Measurements from ENCODE around the gene TP53I13. TPM values are rescaled to one million over a fixed set of nuclear protein-coding genes. Genes with fewer than 3 reads are reported as not detected.

Gene TP53I13
- total RNA-seq, 4 donors from 2014 or later: 41.5 to 57.3 (median 52.1) TPM

DNA sequence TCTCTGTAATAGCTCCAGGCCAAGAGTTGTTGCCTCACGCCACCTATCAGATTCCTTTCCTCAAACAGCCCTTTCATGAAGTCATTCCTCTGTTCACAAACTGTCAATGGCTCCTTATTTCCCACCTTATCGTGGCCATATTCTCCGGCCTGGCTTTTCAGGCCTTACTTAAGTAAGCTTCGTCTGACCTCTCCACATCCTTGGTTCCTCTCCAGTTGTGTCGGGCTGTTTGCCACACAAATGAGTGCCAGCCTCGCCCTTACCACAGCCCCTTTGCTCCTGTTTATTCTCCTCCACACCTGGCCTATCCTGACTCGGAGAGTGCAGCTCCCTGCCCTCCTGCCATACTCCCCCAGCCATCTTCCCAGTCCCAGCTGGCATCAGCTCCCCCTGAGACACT is 2.0 kb downstream of the TP53I13 start:
- H3K9me3 ChIP-seq: no peaks in the 10 kb centered on the region
- peaks cover 0 to 31% of the 10 kb centered on the region in 2 donors for H3K36me3 ChIP-seq
- 58 to 71% methylated on average over 3 to 7 of the region's 7 CpGs for WGBS, 2 donors (ENCODE audit: low coverage in 1 of 2)
- TF ChIP-seq POLR2AphosphoS5 (IDR thresholded peaks at IDR 0.05): no peak
- no peak overlapping the region for H3K27ac ChIP-seq
- peaks cover 0 to 70% (median 18%) of the 10 kb centered on the region in 3 donors for H3K4me1 ChIP-seq
- H3K27me3 ChIP-seq: no peaks in the 10 kb centered on the region
- H3K4me3 ChIP-seq: no peak overlapping the region
- ATAC-seq: no peak

DNA sequence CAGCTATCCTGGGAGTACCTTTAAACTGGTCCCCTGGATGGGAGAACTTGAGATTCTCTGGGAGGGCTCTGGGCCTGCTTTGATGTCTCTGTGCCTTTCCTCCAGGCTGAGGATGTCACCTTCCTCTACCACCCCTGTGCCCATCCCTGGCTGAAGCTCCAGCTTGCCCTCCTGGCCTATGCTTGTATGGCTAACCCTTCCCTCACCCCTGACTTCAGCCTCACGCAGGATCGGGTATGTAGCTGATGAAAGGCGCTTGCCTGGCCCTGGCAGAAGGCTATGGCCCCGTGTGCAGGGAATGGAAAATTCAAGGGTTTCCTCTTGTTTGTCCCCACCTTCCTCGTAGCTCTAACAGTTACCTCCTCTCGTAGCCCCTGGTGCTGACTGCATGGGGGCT is 3.0 kb downstream of the TP53I13 start:
- Histone ChIP-seq H3K4me1 (peaks cover 0 to 61% (median 18%) of the 10 kb centered on the region in 3 donors), H3K27me3 (no peaks in the 10 kb centered on the region), H3K9me3 (no peaks in the 10 kb centered on the region), H3K36me3 (peaks cover 0 to 41% of the 10 kb centered on the region in 2 donors), H3K27ac (peak overlapping the region in 2 of 4 donors; percentile 53 to 61), H3K4me3 (no peak overlapping the region)
- TF ChIP-seq, protein P1, sequence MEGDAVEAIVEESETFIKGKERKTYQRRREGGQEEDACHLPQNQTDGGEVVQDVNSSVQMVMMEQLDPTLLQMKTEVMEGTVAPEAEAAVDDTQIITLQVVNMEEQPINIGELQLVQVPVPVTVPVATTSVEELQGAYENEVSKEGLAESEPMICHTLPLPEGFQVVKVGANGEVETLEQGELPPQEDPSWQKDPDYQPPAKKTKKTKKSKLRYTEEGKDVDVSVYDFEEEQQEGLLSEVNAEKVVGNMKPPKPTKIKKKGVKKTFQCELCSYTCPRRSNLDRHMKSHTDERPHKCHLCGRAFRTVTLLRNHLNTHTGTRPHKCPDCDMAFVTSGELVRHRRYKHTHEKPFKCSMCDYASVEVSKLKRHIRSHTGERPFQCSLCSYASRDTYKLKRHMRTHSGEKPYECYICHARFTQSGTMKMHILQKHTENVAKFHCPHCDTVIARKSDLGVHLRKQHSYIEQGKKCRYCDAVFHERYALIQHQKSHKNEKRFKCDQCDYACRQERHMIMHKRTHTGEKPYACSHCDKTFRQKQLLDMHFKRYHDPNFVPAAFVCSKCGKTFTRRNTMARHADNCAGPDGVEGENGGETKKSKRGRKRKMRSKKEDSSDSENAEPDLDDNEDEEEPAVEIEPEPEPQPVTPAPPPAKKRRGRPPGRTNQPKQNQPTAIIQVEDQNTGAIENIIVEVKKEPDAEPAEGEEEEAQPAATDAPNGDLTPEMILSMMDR (IDR thresholded peaks at IDR 0.05): no peak
- no peak for TF ChIP-seq EP300 (IDR thresholded peaks at IDR 0.05)
- TF ChIP-seq POLR2AphosphoS5 (IDR thresholded peaks at IDR 0.05): no peak
- TF ChIP-seq POLR2A (IDR thresholded peaks at IDR 0.05): no peak
- ATAC-seq: no peak
- 40% methylated on average over 1 of the region's 6 CpGs; no CpG with 5 or more reads in 1 of the 2 donors for WGBS, 2 donors (ENCODE audit: low coverage in 1 of 2)

GRCh38 chr17:29571883-29572681 is 3.6 kb downstream of the TP53I13 start:
- Histone ChIP-seq H3K27me3 (no peaks in the 10 kb centered on the region), H3K36me3 (peaks cover 0 to 47% of the 10 kb centered on the region in 2 donors), H3K4me1 (peaks cover 0 to 56% (median 18%) of the 10 kb centered on the region in 3 donors), H3K27ac (peak overlapping the region in 3 of 4 donors; percentile 53 to 66 (median 61)), H3K9me3 (no peaks in the 10 kb centered on the region), H3K4me3 (peak overlapping the region; percentile 3 to 51)
- WGBS, 2 donors (ENCODE audit: low coverage in 1 of 2): no CpG with 5 or more reads among the region's 30 CpGs
- TF ChIP-seq, protein P1 (IDR thresholded peaks at IDR 0.05): no peak
- TF ChIP-seq POLR2AphosphoS5 (IDR thresholded peaks at IDR 0.05) (no peak), EP300 (IDR thresholded peaks at IDR 0.05) (no peak), POLR2A (IDR thresholded peaks at IDR 0.05) (no peak)
- ATAC-seq: peak; percentile 8

DNA sequence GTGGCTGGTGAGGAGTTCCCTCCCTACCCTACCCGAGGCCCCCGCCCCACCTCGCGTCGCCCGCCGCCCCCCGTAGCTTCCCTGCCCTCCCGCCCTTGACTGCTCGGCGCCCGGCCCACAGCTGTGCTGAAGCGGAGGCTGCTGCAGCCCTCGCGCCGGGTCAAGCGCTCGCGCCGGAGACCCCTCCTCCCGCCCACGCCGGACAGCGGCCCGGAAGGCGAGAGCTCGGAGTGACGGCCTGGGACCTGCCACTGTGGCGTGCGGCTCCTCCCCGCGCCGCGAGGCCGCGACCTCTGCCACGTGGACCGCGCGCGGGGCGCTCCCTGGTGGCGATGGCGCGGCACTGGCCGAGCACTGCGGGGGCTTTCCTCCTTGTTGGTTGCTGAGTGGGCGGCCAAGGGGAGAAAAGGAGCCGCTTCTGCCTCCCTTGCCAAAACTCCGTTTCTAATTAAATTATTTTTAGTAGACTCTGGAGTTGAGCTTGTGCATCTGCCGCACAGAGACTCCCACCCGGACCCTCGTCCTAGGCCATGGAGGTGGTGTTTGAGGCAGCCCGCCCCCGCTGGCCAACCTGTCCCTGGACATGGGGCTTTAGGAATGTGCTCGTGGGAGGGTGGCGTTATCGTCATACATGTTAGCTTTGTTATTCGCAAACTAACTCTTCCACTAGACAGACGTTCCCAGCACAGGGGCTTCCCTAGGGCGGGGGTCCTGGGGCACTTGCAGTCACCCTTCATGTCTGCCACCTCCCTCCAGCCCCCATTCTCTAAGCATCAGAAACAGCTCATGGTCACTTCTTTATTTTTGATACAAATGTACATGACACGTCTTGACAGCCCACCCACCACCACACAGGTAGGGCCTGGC is 4.4 kb downstream of the TP53I13 start:
- TF ChIP-seq POLR2AphosphoS5 (IDR thresholded peaks at IDR 0.05) (peak; percentile 41), EP300 (IDR thresholded peaks at IDR 0.05) (no peak), POLR2A (IDR thresholded peaks at IDR 0.05) (no peak)
- TF ChIP-seq, protein P1 (IDR thresholded peaks at IDR 0.05): peak in 3 of 4 experiments; percentile 84 to 92 (median 88)
- peaks cover 0 to 55% of the 10 kb centered on the region in 2 donors for H3K36me3 ChIP-seq
- H3K27ac ChIP-seq: peak overlapping the region in 3 of 4 donors; percentile 53 to 66 (median 61)
- H3K9me3 ChIP-seq: no peaks in the 10 kb centered on the region
- H3K4me1 ChIP-seq: peaks cover 0 to 58% (median 21%) of the 10 kb centered on the region in 3 donors
- peak overlapping the region; percentile 3 to 51 for H3K4me3 ChIP-seq
- peak; percentile 61 for ATAC-seq
- H3K27me3 ChIP-seq: no peaks in the 10 kb centered on the region
- 20 to 50% methylated on average over 2 to 10 of the region's 62 CpGs for WGBS, 2 donors (ENCODE audit: low coverage in 1 of 2)

- TF ChIP-seq EP300 (IDR thresholded peaks at IDR 0.05) (no peak), POLR2A (IDR thresholded peaks at IDR 0.05) (no peak), POLR2AphosphoS5 (IDR thresholded peaks at IDR 0.05) (no peak)
- TF ChIP-seq, protein P1 (IDR thresholded peaks at IDR 0.05): no peak
- no peak for ATAC-seq
- H3K27ac ChIP-seq: peak overlapping the region in 2 of 4 donors; percentile 53 to 66
- peaks cover 0 to 61% of the 10 kb centered on the region in 2 donors for H3K36me3 ChIP-seq
- H3K9me3 ChIP-seq: no peaks in the 10 kb centered on the region
- no peak overlapping the region for H3K4me3 ChIP-seq
- H3K4me1 ChIP-seq: peaks cover 0 to 64% (median 21%) of the 10 kb centered on the region in 3 donors
- no peaks in the 10 kb centered on the region for H3K27me3 ChIP-seq
- no CpG with 5 or more reads among the region's 6 CpGs for WGBS, 2 donors (ENCODE audit: low coverage in 1 of 2)
Measured at GRCh38 chr17:29573558-29573869, 5.0 kb downstream of the TP53I13 start.
